ENCODE data around the gene PRKAR1B.

DNA sequence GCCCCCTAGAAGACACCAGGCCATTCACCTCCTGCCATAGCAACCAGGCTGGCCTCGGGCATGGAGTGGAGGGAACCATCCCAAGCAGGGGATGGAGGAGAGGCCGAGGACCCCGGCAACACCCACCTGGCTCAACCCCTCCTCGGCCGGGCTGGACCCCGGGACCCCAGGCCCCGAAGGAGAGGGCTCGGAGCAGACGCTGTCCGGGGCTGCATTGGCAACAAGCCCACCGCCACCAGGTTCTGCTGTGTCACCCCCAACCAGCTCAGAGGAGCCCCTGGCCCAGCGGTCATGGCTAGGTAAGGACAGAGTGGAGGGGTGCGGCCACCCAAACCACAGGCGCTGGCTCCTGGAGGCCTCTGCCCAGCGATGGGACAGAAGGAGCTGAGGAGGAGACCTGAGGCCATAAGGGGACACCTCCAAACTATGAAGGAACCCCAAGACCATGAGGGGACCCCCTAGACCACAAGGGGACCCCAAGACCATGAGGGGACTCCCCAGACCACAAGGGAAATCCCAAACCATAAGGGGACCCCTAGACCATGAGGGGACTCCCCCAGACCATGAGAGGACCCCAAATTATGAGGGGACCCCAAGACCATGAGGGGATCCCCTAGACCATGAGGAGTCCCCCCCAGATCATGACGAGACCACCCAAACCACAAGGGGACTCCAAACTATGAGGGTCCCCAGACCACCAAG lies 132.7 kb downstream of the PRKAR1B start:
- TF ChIP-seq POLR2AphosphoS5 (IDR thresholded peaks at IDR 0.05): no peak
- TF ChIP-seq POLR2A (IDR thresholded peaks at IDR 0.05): no peak

All from sigmoid colon (tissue), 4 donors.